ENCODE results near the gene BTD.

DNA sequence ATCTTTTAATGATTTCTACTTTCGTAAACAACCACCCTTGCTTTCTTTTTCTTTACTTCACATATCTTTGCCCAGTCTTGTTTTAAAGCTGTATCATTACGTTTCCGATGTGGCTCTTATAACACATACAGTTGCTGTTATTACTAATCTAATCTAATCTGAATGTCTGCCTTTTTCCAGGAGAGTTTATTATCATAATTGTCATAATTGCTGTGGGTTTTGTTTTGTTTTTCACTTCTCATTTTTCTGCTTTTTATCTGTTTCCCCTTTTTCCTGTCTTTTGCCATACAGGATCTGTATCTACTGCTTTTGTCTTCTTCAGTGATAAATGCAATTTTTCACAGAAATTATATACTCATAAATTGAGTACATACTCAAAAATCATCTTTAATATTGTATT is 25.1 kb upstream of the BTD start:
- TF ChIP-seq OSR1 (CRISPR knock-in tag; IDR thresholded peaks at IDR 0.05) (no peak), ZC3H10 (CRISPR knock-in tag; IDR thresholded peaks at IDR 0.05) (no peak), ESRRG (CRISPR knock-in tag; IDR thresholded peaks at IDR 0.05) (no peak), PPARA (CRISPR knock-in tag; IDR thresholded peaks at IDR 0.05; ENCODE audit: borderline replicate concordance) (no peak), RARB (CRISPR knock-in tag; IDR thresholded peaks at IDR 0.05) (no peak), ZNF565 (CRISPR knock-in tag; conservative IDR thresholded peaks at IDR 0.05; ENCODE audit: low read depth) (no peak), ISL1 (CRISPR knock-in tag; IDR thresholded peaks at IDR 0.05) (no peak), SNAI2 (CRISPR knock-in tag; IDR thresholded peaks at IDR 0.05) (no peak), ZFP30 (CRISPR knock-in tag; IDR thresholded peaks at IDR 0.05) (no peak), TOX (CRISPR knock-in tag; IDR thresholded peaks at IDR 0.05; ENCODE audit: borderline replicate concordance) (no peak)

Measured in SK-N-SH treated with all-trans-retinoic acid at 6 μM for 48 hours (cell line).